ENCODE results near the gene MAB21L3.

GRCh38 chr1:116107371-116107770 is 3.8 kb upstream of the MAB21L3 start:
- TF ChIP-seq CTCF (IDR thresholded peaks at IDR 0.05; ENCODE audit: low read length) = no peak
- no peak for TF ChIP-seq EZH2 (IDR thresholded peaks at IDR 0.05; ENCODE audit: borderline replicate concordance, low read length)

Data from OCI-LY1 (cell line).